HG02970 (cell line): Measurements from ENCODE around the gene NOSTRIN.
"Not testable (repeated sequence)": the region's sequence is repeated elsewhere in the genome, so short reads cannot be mapped to it uniquely, and the experiment has no call there.

Experiments used
- ATAC-seq: cut with Tn5 transposase; IDR thresholded peaks from one replicate; pipeline ENCODE4 v1.9.1; 2021; ENCODE audit warnings: mild to moderate bottlenecking, moderate library complexity, moderate number of reproducible peaks; ENCODE audit not compliant: unreplicated experiment, low FRiP score

Gene NOSTRIN

GRCh38 chr2:168789776-168790175 lies 12.7 kb upstream of the NOSTRIN start:
- ATAC-seq: no peak

GRCh38 chr2:168790226-168790902 lies 12.1 kb upstream of the NOSTRIN start:
- ATAC-seq: no peak

- not testable (repeated sequence) for ATAC-seq
These were observed 11.3 kb upstream of the NOSTRIN start for GRCh38 chr2:168791140-168791539.

GRCh38 chr2:168793596-168793995 lies 8.8 kb upstream of the NOSTRIN start:
- ATAC-seq: no peak

- ATAC-seq: no peak
These were observed 7.5 kb upstream of the NOSTRIN start for GRCh38 chr2:168794968-168795367.

- no peak for ATAC-seq
These were observed 6.3 kb upstream of the NOSTRIN start for GRCh38 chr2:168796090-168796577.

GRCh38 chr2:168796583-168797285 lies 5.7 kb upstream of the NOSTRIN start:
- ATAC-seq: no peak

GRCh38 chr2:168797286-168797655 lies 5.2 kb upstream of the NOSTRIN start:
- ATAC-seq: no peak

- no peak for ATAC-seq
These were observed 4.2 kb upstream of the NOSTRIN start for GRCh38 chr2:168798076-168798887.

GRCh38 chr2:168798888-168799410 lies 3.5 kb upstream of the NOSTRIN start:
- ATAC-seq: no peak

GRCh38 chr2:168801471-168801870 lies 966 bp upstream of the NOSTRIN start:
- no peak for ATAC-seq

- ATAC-seq: no peak
These were observed 655 bp downstream of the NOSTRIN start for GRCh38 chr2:168802859-168803725.

GRCh38 chr2:168804214-168804613 lies 1.8 kb downstream of the NOSTRIN start:
- no peak for ATAC-seq

- ATAC-seq: no peak
These were observed 3.2 kb downstream of the NOSTRIN start for GRCh38 chr2:168805615-168806014.

GRCh38 chr2:168809537-168809936 lies 7.1 kb downstream of the NOSTRIN start:
- no peak for ATAC-seq

- ATAC-seq: no peak
These were observed 7.8 kb downstream of the NOSTRIN start for GRCh38 chr2:168810235-168810634.

GRCh38 chr2:168811696-168812095 lies 9.3 kb downstream of the NOSTRIN start:
- ATAC-seq: no peak

GRCh38 chr2:168814046-168814445 lies 11.6 kb downstream of the NOSTRIN start:
- no peak for ATAC-seq

GRCh38 chr2:168814939-168815907 lies 12.8 kb downstream of the NOSTRIN start:
- ATAC-seq: no peak
